ENCODE data around the gene FGF14.

GRCh38 chr13:102039264-102039663, 362.6 kb downstream of the FGF14 start:
- no peak for TF ChIP-seq GATA2 (IDR thresholded peaks at IDR 0.05; ENCODE audit: low read depth, low read length)
- TF ChIP-seq GATA3 (IDR thresholded peaks at IDR 0.05; ENCODE audit: low read depth, low read length): no peak
